GM23338 (cell line): ENCODE data around the gene UBTD1. TPM values are rescaled to one million over a fixed set of nuclear protein-coding genes. Genes with fewer than 3 reads are reported as not detected.

ENCODE experiments used
- ATAC-seq: fragments of 200-7000 bp; cut with Tn5 transposase; 3 replicates; pipeline ENCODE4 v1.9.1; 2020
- DNase-seq: peaks from one replicate; pipeline ENCODE4 v3.0.0-alpha.2; 2015; ENCODE audit warnings: low spot score
- H2AFZ ChIP-seq: fragments of 200-600 bp; sonication (generic); 2 replicates; pipeline ENCODE4 v1.8.0; 2016; ENCODE audit warnings: antibody characterized with exemption, mild to moderate bottlenecking, moderate library complexity
- H3F3A ChIP-seq: fragments of 200-600 bp; sonication (generic); replicated peaks from 2 replicates; pipeline ENCODE4 v1.8.0; 2017; ENCODE audit warnings: antibody characterized with exemption, mixed run types, low read depth
- H3K27ac ChIP-seq: fragments of 200-600 bp; sonication (generic); 2 replicates; pipeline ENCODE4 v1.6.1; 2016; ENCODE audit warnings: low read depth
- H3K27me3 ChIP-seq: fragments of 200-600 bp; sonication (generic); 2 replicates; pipeline ENCODE4 v1.8.0; 2016; ENCODE audit warnings: mild to moderate bottlenecking, mixed run types, moderate library complexity; ENCODE audit not compliant: insufficient read depth
- H3K36me3 ChIP-seq: fragments of 200-600 bp; sonication (generic); 2 replicates; pipeline ENCODE4 v1.8.0; 2016; ENCODE audit warnings: mild to moderate bottlenecking; ENCODE audit not compliant: insufficient read depth
- H3K4me1 ChIP-seq: fragments of 200-600 bp; sonication (generic); 2 replicates; pipeline ENCODE4 v1.8.0; 2016; ENCODE audit warnings: mild to moderate bottlenecking, moderate library complexity; ENCODE audit not compliant: insufficient read depth
- H3K4me2 ChIP-seq: fragments of 200-600 bp; sonication (generic); 2 replicates; pipeline ENCODE4 v1.7.1; 2017; ENCODE audit warnings: mixed run types
- H3K4me3 ChIP-seq: fragments of 200-600 bp; sonication (generic); 2 replicates; pipeline ENCODE4 v1.6.1; 2016; ENCODE audit warnings: mixed run types
- H3K79me2 ChIP-seq: fragments of 200-600 bp; sonication (generic); replicated peaks from 2 replicates; pipeline ENCODE4 v1.8.0; 2017; ENCODE audit warnings: mild to moderate bottlenecking; ENCODE audit not compliant: insufficient read depth
- H3K9me2 ChIP-seq: fragments of 200-600 bp; sonication (generic); 2 replicates; pipeline ENCODE4 v1.8.0; 2017; ENCODE audit not compliant: insufficient read depth
- H4K20me1 ChIP-seq: fragments of 200-600 bp; sonication (generic); replicated peaks from 2 replicates; pipeline ENCODE4 v1.8.0; 2017; ENCODE audit warnings: mild to moderate bottlenecking; ENCODE audit not compliant: insufficient read depth
- H3K27ac Mint-ChIP-seq: 2 replicates; pipeline ENCODE4 v1.8.0; 2020; ENCODE audit warnings: inconsistent platforms, mild to moderate bottlenecking, moderate library complexity, mixed read lengths
- H3K27me3 Mint-ChIP-seq: 3 replicates; pipeline ENCODE4 v1.8.0; 2022; ENCODE audit warnings: low read depth, mild to moderate bottlenecking, moderate library complexity, mixed read lengths, inconsistent platforms; ENCODE audit not compliant: insufficient read depth, poor library complexity
- H3K36me3 Mint-ChIP-seq: 3 replicates; pipeline ENCODE4 v1.8.0; 2021; ENCODE audit warnings: low read depth, mild to moderate bottlenecking, inconsistent platforms, moderate library complexity, mixed read lengths
- H3K4me1 Mint-ChIP-seq: 3 replicates; pipeline ENCODE4 v1.8.0; 2020; ENCODE audit warnings: mild to moderate bottlenecking, inconsistent platforms, mixed read lengths
- H3K4me3 Mint-ChIP-seq: 3 replicates; pipeline ENCODE4 v1.8.0; 2021; ENCODE audit warnings: moderate library complexity, mild to moderate bottlenecking, inconsistent platforms, mixed read lengths
- H3K9me3 Mint-ChIP-seq: 3 replicates; pipeline ENCODE4 v1.8.0; 2020; ENCODE audit warnings: moderate library complexity, mild to moderate bottlenecking, inconsistent platforms, mixed read lengths
- CREB1 ChIP-seq: fragments of 250-450 bp; sonication (Bioruptor Pico); IDR thresholded peaks from 2 replicates; pipeline ENCODE4 v1.5.0; 2020; ENCODE audit warnings: low read depth, mild to moderate bottlenecking, moderate library complexity
- CTCF ChIP-seq, 2 experiments: fragments of 200-600 bp in 1 of 2; sonication (generic) in 1 of 2; conservative IDR thresholded peaks; 2 replicates each; pipeline versions ENCODE4 v1.5.1 to v1.6.1; 2016 to 2017; ENCODE audit warnings: antibody characterized with exemption in 2 of 2, low read depth in 2 of 2, mild to moderate bottlenecking in 2 of 2, moderate library complexity in 1 of 2
- ETS1 ChIP-seq: IDR thresholded peaks from 2 replicates; pipeline ENCODE4 v1.6.1; 2016; ENCODE audit warnings: antibody characterized with exemption
- EZH2 ChIP-seq: fragments of 200-600 bp; sonication (generic); IDR thresholded peaks from one replicate; pipeline ENCODE4 v1.8.0; 2017; ENCODE audit warnings: antibody characterized with exemption, mild to moderate bottlenecking, low read depth; ENCODE audit not compliant: unreplicated experiment
- EZH2phosphoT487 ChIP-seq: fragments of 200-600 bp; sonication (generic); IDR thresholded peaks from one replicate; pipeline ENCODE4 v1.8.1; 2018; ENCODE audit warnings: antibody characterized with exemption; ENCODE audit not compliant: unreplicated experiment
- JUNB ChIP-seq: IDR thresholded peaks from one replicate; pipeline ENCODE4 v1.6.1; 2016; ENCODE audit warnings: antibody characterized with exemption; ENCODE audit not compliant: unreplicated experiment
- NANOG ChIP-seq: IDR thresholded peaks from 2 replicates; pipeline ENCODE4 v1.6.1; 2016; ENCODE audit warnings: antibody characterized with exemption, borderline replicate concordance
- POLR2AphosphoS5 ChIP-seq: IDR thresholded peaks from 2 replicates; pipeline ENCODE4 v1.6.1; 2016; ENCODE audit warnings: antibody characterized with exemption, low read depth
- REST ChIP-seq: IDR thresholded peaks from one replicate; pipeline ENCODE4 v1.6.1; 2018; ENCODE audit warnings: antibody characterized with exemption; ENCODE audit not compliant: unreplicated experiment
- STAT1 ChIP-seq: IDR thresholded peaks from one replicate; pipeline ENCODE4 v1.6.1; 2016; ENCODE audit warnings: antibody characterized with exemption; ENCODE audit not compliant: unreplicated experiment
- ZNF114 ChIP-seq: fragments of 250-450 bp; sonication (Bioruptor Pico); IDR thresholded peaks from 2 replicates; pipeline ENCODE4 v1.5.0; 2020; ENCODE audit warnings: mild to moderate bottlenecking, moderate library complexity
- ZNF331 ChIP-seq: fragments of 250-450 bp; sonication (Bioruptor Pico); IDR thresholded peaks from 2 replicates; pipeline ENCODE4 v1.5.0; 2020; ENCODE audit warnings: low read depth, mild to moderate bottlenecking, moderate library complexity
- polyA plus RNA-seq: library from polyadenylated mRNA; unstranded; fragments of >200 nt; fragmentation: Nextera tagmentation; extraction: Ambion mirVana; gene quantifications from 2 replicates; pipeline ENCODE4 v1.2.1, GENCODE V29; 2016
- total RNA-seq: library from RNA; depleted of rRNA; stranded (reverse); fragments of >200 nt; shearing (Covaris generic); gene quantifications from 2 replicates; pipeline ENCODE4 v1.2.3, GENCODE V29; 2014

UBTD1 gene
- total and polyA plus RNA-seq, 2 experiments from 2014 or later: 17.3 to 29.0 TPM

- no peak for TF ChIP-seq REST
- TF ChIP-seq ZNF331: no peak
- TF ChIP-seq CREB1 (CRISPR knock-in tag): no peak
- no peak for TF ChIP-seq EZH2phosphoT487
- TF ChIP-seq ZNF114: no peak
- no peak for TF ChIP-seq JUNB
- no peak for TF ChIP-seq EZH2
- no peak for TF ChIP-seq NANOG
- TF ChIP-seq POLR2AphosphoS5: no peak
- no peak for TF ChIP-seq CTCF (conservative IDR thresholded peaks at IDR 0.05; ENCODE audit: low read depth in 2 of 2)
- no peak for TF ChIP-seq STAT1
- TF ChIP-seq ETS1: no peak
Observed at GRCh38 chr10:97567891-97568290, 69.2 kb downstream of the UBTD1 start (continued).

GRCh38 chr10:97570146-97570788, 71.5 kb downstream of the UBTD1 start:
- no peaks in the 10 kb centered on the region for H3F3A ChIP-seq
- Mint-ChIP-seq H3K27ac (no peak overlapping the region), H3K9me3 (no peaks in the 10 kb centered on the region), H3K4me3 (no peak overlapping the region), H3K27me3 (peaks cover 6% of the 10 kb centered on the region), H3K36me3 (peaks cover 2% of the 10 kb centered on the region; the same call in 1 of the 3 replicates), H3K4me1 (peaks cover 17% of the 10 kb centered on the region; the same call in 2 of the 3 replicates)
- H3K36me3 ChIP-seq: no peaks in the 10 kb centered on the region; the same call in 1 of the 2 replicates
- no peak overlapping the region for H2AFZ ChIP-seq
- no peaks in the 10 kb centered on the region for H3K27me3 ChIP-seq
- H3K79me2 ChIP-seq: 0 out of 2 replicates have a peak, but pooled peaks cover 6% of the 10 kb centered on the region
- no peak for DNase-seq
- 0 out of 2 replicates have a peak, but pooled peaks cover 3% of the 10 kb centered on the region for H4K20me1 ChIP-seq
- H3K4me1 ChIP-seq: no peaks in the 10 kb centered on the region; the same call in 1 of the 2 replicates
- H3K9me2 ChIP-seq: no peaks in the 10 kb centered on the region
- no peak overlapping the region for H3K4me3 ChIP-seq
- H3K4me2 ChIP-seq: no peak overlapping the region
- H3K27ac ChIP-seq: no peak overlapping the region
- no peak for ATAC-seq
- no peak for TF ChIP-seq CTCF (conservative IDR thresholded peaks at IDR 0.05; ENCODE audit: low read depth in 2 of 2)
- TF ChIP-seq EZH2: no peak
- TF ChIP-seq EZH2phosphoT487: no peak
- no peak for TF ChIP-seq ZNF331
- no peak for TF ChIP-seq STAT1
- no peak for TF ChIP-seq JUNB
- TF ChIP-seq ETS1: no peak
- no peak for TF ChIP-seq ZNF114
- TF ChIP-seq NANOG: no peak
- no peak for TF ChIP-seq POLR2AphosphoS5
